SK-N-SH treated with all-trans-retinoic acid at 6 μM for 48 hours (cell line): ENCODE data around the gene OAS1.

Source experiments
- ATAC-seq: fragments of 200-7000 bp; cut with Tn5 transposase; 3 replicates; pipeline ENCODE4 v1.9.1; 2020; ENCODE audit warnings: mild to moderate bottlenecking, moderate library complexity
- ARNTL ChIP-seq: fragments of 450-650 bp; formaldehyde crosslinking; IDR thresholded peaks from 2 replicates; pipeline ENCODE4 v1.5.0; 2020; ENCODE audit warnings: low read depth, mild to moderate bottlenecking, moderate library complexity, borderline replicate concordance
- BACH2 ChIP-seq: fragments of 250-450 bp; sonication (Bioruptor Pico); IDR thresholded peaks from 2 replicates; pipeline ENCODE4 v1.9.0; 2021; ENCODE audit warnings: mild to moderate bottlenecking, borderline replicate concordance
- CSDC2 ChIP-seq: fragments of 250-450 bp; sonication (Bioruptor Pico); IDR thresholded peaks from 2 replicates; pipeline ENCODE4 v1.5.0; 2020; ENCODE audit warnings: mild to moderate bottlenecking, moderate library complexity
- ESRRG ChIP-seq: fragments of 250-450 bp; sonication (Bioruptor Pico); IDR thresholded peaks from 2 replicates; pipeline ENCODE4 v1.6.1; 2021; ENCODE audit warnings: mild to moderate bottlenecking
- GLIS3 ChIP-seq: fragments of 250-450 bp; sonication (Bioruptor Pico); IDR thresholded peaks from 2 replicates; pipeline ENCODE4 v1.5.0; 2020; ENCODE audit warnings: mild to moderate bottlenecking, moderate library complexity
- OSR1 ChIP-seq: fragments of 250-450 bp; sonication (Bioruptor Pico); IDR thresholded peaks from 2 replicates; pipeline ENCODE4 v1.8.0; 2022; ENCODE audit warnings: moderate library complexity, mild to moderate bottlenecking, inconsistent platforms
- PATZ1 ChIP-seq: fragments of 250-450 bp; sonication (Bioruptor Pico); IDR thresholded peaks from 2 replicates; pipeline ENCODE4 v1.8.0; 2020; ENCODE audit warnings: mild to moderate bottlenecking, moderate library complexity, borderline replicate concordance
- RARB ChIP-seq: fragments of 250-450 bp; sonication (Bioruptor Pico); IDR thresholded peaks from 2 replicates; pipeline ENCODE4 v1.8.0; 2021; ENCODE audit warnings: mild to moderate bottlenecking, moderate library complexity
- SNAI2 ChIP-seq: fragments of 250-450 bp; sonication (Bioruptor Pico); IDR thresholded peaks from 2 replicates; pipeline ENCODE4 v1.5.0; 2020; ENCODE audit warnings: mild to moderate bottlenecking, moderate library complexity
- TCF4 ChIP-seq: fragments of 250-450 bp; sonication (Bioruptor Pico); IDR thresholded peaks from 2 replicates; pipeline ENCODE4 v1.8.0; 2021; ENCODE audit warnings: mild to moderate bottlenecking, moderate library complexity, borderline replicate concordance
- TOX ChIP-seq: fragments of 250-450 bp; sonication (Bioruptor Pico); IDR thresholded peaks from 2 replicates; pipeline ENCODE4 v1.8.0; 2021; ENCODE audit warnings: mild to moderate bottlenecking, moderate library complexity, borderline replicate concordance
- ZC3H10 ChIP-seq: fragments of 250-450 bp; sonication (Bioruptor Pico); IDR thresholded peaks from 2 replicates; pipeline ENCODE4 v1.5.1; 2021; ENCODE audit warnings: mild to moderate bottlenecking, moderate library complexity
- ZFP3 ChIP-seq: fragments of 250-450 bp; sonication (Bioruptor Pico); IDR thresholded peaks from 2 replicates; pipeline ENCODE4 v1.5.0; 2020; ENCODE audit warnings: mild to moderate bottlenecking, moderate library complexity
- ZFP30 ChIP-seq: fragments of 450-650 bp; formaldehyde crosslinking; IDR thresholded peaks from 2 replicates; pipeline ENCODE4 v1.5.0; 2022; ENCODE audit warnings: mild to moderate bottlenecking, moderate library complexity
- ZNF565 ChIP-seq: fragments of 450-650 bp; formaldehyde crosslinking; conservative IDR thresholded peaks from 2 replicates; pipeline ENCODE4 v1.5.0; 2020; ENCODE audit warnings: low read depth, mild to moderate bottlenecking, moderate library complexity
- ZNF70 ChIP-seq: fragments of 450-650 bp; formaldehyde crosslinking; IDR thresholded peaks from 2 replicates; pipeline ENCODE4 v1.5.0; 2020; ENCODE audit warnings: mild to moderate bottlenecking, moderate library complexity
- ZNF8 ChIP-seq: fragments of 450-650 bp; formaldehyde crosslinking; IDR thresholded peaks from 2 replicates; pipeline ENCODE4 v1.5.0; 2020; ENCODE audit warnings: mild to moderate bottlenecking, moderate library complexity
- TF ChIP-seq, protein P1 (sequence below): fragments of 250-450 bp; sonication (Bioruptor Pico); IDR thresholded peaks from 2 replicates; pipeline ENCODE4 v1.5.1; 2020; ENCODE audit warnings: low read depth, mild to moderate bottlenecking, moderate library complexity
- TF ChIP-seq, protein P2 (sequence below): fragments of 250-450 bp; sonication (Bioruptor Pico); IDR thresholded peaks from 2 replicates; pipeline ENCODE4 v1.5.1; 2021; ENCODE audit warnings: mild to moderate bottlenecking, moderate library complexity
- TF ChIP-seq, protein P3 (sequence below): fragments of 250-450 bp; sonication (Bioruptor Pico); IDR thresholded peaks from 2 replicates; pipeline ENCODE4 v1.5.0; 2020; ENCODE audit warnings: mild to moderate bottlenecking, moderate library complexity
- TF ChIP-seq, protein P4 (sequence below): fragments of 250-450 bp; sonication (Bioruptor Pico); IDR thresholded peaks from 2 replicates; pipeline ENCODE4 v1.8.0; 2021; ENCODE audit warnings: low read depth, mild to moderate bottlenecking, moderate library complexity, borderline replicate concordance

Gene OAS1

GRCh38 chr12:112927475-112927874, 20.7 kb downstream of the OAS1 start:
- ATAC-seq = no peak
- TF ChIP-seq, protein P1, sequence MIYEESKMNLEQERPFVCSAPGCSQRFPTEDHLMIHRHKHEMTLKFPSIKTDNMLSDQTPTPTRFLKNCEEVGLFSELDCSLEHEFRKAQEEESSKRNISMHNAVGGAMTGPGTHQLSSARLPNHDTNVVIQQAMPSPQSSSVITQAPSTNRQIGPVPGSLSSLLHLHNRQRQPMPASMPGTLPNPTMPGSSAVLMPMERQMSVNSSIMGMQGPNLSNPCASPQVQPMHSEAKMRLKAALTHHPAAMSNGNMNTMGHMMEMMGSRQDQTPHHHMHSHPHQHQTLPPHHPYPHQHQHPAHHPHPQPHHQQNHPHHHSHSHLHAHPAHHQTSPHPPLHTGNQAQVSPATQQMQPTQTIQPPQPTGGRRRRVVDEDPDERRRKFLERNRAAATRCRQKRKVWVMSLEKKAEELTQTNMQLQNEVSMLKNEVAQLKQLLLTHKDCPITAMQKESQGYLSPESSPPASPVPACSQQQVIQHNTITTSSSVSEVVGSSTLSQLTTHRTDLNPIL (CRISPR knock-in tag) = no peak
- no peak for TF ChIP-seq ZFP3 (CRISPR knock-in tag)
- TF ChIP-seq, protein P2, sequence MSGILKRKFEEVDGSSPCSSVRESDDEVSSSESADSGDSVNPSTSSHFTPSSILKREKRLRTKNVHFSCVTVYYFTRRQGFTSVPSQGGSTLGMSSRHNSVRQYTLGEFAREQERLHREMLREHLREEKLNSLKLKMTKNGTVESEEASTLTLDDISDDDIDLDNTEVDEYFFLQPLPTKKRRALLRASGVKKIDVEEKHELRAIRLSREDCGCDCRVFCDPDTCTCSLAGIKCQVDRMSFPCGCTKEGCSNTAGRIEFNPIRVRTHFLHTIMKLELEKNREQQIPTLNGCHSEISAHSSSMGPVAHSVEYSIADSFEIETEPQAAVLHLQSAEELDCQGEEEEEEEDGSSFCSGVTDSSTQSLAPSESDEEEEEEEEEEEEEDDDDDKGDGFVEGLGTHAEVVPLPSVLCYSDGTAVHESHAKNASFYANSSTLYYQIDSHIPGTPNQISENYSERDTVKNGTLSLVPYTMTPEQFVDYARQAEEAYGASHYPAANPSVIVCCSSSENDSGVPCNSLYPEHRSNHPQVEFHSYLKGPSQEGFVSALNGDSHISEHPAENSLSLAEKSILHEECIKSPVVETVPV (CRISPR knock-in tag) = no peak
- no peak for TF ChIP-seq ZFP30 (CRISPR knock-in tag)
- TF ChIP-seq BACH2 = no peak
- no peak for TF ChIP-seq RARB (CRISPR knock-in tag)
- TF ChIP-seq ZNF8 (CRISPR knock-in tag) = no peak
- TF ChIP-seq, protein P3, sequence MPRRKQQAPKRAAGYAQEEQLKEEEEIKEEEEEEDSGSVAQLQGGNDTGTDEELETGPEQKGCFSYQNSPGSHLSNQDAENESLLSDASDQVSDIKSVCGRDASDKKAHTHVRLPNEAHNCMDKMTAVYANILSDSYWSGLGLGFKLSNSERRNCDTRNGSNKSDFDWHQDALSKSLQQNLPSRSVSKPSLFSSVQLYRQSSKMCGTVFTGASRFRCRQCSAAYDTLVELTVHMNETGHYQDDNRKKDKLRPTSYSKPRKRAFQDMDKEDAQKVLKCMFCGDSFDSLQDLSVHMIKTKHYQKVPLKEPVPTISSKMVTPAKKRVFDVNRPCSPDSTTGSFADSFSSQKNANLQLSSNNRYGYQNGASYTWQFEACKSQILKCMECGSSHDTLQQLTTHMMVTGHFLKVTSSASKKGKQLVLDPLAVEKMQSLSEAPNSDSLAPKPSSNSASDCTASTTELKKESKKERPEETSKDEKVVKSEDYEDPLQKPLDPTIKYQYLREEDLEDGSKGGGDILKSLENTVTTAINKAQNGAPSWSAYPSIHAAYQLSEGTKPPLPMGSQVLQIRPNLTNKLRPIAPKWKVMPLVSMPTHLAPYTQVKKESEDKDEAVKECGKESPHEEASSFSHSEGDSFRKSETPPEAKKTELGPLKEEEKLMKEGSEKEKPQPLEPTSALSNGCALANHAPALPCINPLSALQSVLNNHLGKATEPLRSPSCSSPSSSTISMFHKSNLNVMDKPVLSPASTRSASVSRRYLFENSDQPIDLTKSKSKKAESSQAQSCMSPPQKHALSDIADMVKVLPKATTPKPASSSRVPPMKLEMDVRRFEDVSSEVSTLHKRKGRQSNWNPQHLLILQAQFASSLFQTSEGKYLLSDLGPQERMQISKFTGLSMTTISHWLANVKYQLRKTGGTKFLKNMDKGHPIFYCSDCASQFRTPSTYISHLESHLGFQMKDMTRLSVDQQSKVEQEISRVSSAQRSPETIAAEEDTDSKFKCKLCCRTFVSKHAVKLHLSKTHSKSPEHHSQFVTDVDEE (CRISPR knock-in tag) = no peak
- no peak for TF ChIP-seq ZNF70 (CRISPR knock-in tag)
- no peak for TF ChIP-seq TOX (CRISPR knock-in tag)
- no peak for TF ChIP-seq ESRRG (CRISPR knock-in tag)
- TF ChIP-seq, protein P4, sequence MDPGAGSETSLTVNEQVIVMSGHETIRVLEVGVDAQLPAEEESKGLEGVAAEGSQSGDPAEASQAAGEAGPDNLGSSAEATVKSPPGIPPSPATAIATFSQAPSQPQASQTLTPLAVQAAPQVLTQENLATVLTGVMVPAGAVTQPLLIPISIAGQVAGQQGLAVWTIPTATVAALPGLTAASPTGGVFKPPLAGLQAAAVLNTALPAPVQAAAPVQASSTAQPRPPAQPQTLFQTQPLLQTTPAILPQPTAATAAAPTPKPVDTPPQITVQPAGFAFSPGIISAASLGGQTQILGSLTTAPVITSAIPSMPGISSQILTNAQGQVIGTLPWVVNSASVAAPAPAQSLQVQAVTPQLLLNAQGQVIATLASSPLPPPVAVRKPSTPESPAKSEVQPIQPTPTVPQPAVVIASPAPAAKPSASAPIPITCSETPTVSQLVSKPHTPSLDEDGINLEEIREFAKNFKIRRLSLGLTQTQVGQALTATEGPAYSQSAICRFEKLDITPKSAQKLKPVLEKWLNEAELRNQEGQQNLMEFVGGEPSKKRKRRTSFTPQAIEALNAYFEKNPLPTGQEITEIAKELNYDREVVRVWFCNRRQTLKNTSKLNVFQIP = no peak
- TF ChIP-seq ZNF565 (CRISPR knock-in tag) = no peak
- TF ChIP-seq PATZ1 = no peak
- no peak for TF ChIP-seq GLIS3
- no peak for TF ChIP-seq ARNTL (CRISPR knock-in tag)
- TF ChIP-seq ZC3H10 = no peak
- TF ChIP-seq CSDC2 (CRISPR knock-in tag) = no peak
- TF ChIP-seq OSR1 (CRISPR knock-in tag) = no peak
- TF ChIP-seq, all 23 proteins: peak for 0

GRCh38 chr12:112927925-112928324, 21.2 kb downstream of the OAS1 start:
- no peak for ATAC-seq
- no peak for TF ChIP-seq ZC3H10
- no peak for TF ChIP-seq ZFP3 (CRISPR knock-in tag)
- no peak for TF ChIP-seq TCF4
- no peak for TF ChIP-seq TOX (CRISPR knock-in tag)
- no peak for TF ChIP-seq PATZ1
- no peak for TF ChIP-seq BACH2
- no peak for TF ChIP-seq SNAI2 (CRISPR knock-in tag)
- no peak for TF ChIP-seq ZNF565 (CRISPR knock-in tag)
- TF ChIP-seq GLIS3 = no peak
- TF ChIP-seq, protein P2 (CRISPR knock-in tag) = no peak
